Measurements from ENCODE around the gene FCAMR.

Gene FCAMR

GRCh38 chr1:206967096-206967849 lies 3.0 kb downstream of the FCAMR start:
- Histone ChIP-seq H3K36me3 (ENCODE audit: insufficient read depth, insufficient read length, low read length) (no peaks in the 10 kb centered on the region), H3K4me3 (ENCODE audit: insufficient read length, low read depth) (no peak overlapping the region), H3K9me3 (ENCODE audit: insufficient read depth, low read length) (no peaks in the 10 kb centered on the region), H3K4me1 (ENCODE audit: insufficient read depth, insufficient read length) (no peaks in the 10 kb centered on the region), H3K9ac (ENCODE audit: insufficient read length, low read depth) (no peak overlapping the region), H3K27me3 (ENCODE audit: insufficient read depth, insufficient read length) (no peaks in the 10 kb centered on the region)
- no peak for DNase-seq (ENCODE audit: low read depth, low spot score)
- TF ChIP-seq ZNF274 (IDR thresholded peaks at IDR 0.05; ENCODE audit: low read depth, low read length) (no peak), YY1 (IDR thresholded peaks at IDR 0.05; ENCODE audit: insufficient read depth, insufficient read length) (no peak), SUZ12 (IDR thresholded peaks at IDR 0.05; ENCODE audit: extremely low read depth, insufficient read depth, insufficient read length) (no peak)

GRCh38 chr1:206965781-206966180 lies 4.5 kb downstream of the FCAMR start:
- H3K36me3 ChIP-seq (ENCODE audit: insufficient read depth, insufficient read length, low read length), result no peaks in the 10 kb centered on the region
- DNase-seq (ENCODE audit: low read depth, low spot score), result no peak
- no peaks in the 10 kb centered on the region for H3K27me3 ChIP-seq (ENCODE audit: insufficient read depth, insufficient read length)
- no peak overlapping the region for H3K9ac ChIP-seq (ENCODE audit: insufficient read length, low read depth)
- TF ChIP-seq ZNF274 (IDR thresholded peaks at IDR 0.05; ENCODE audit: low read depth, low read length) (no peak), SUZ12 (IDR thresholded peaks at IDR 0.05; ENCODE audit: extremely low read depth, insufficient read depth, insufficient read length) (no peak), YY1 (IDR thresholded peaks at IDR 0.05; ENCODE audit: insufficient read depth, insufficient read length) (no peak)
- H3K4me3 ChIP-seq (ENCODE audit: insufficient read length, low read depth), result no peak overlapping the region
- no peaks in the 10 kb centered on the region for H3K9me3 ChIP-seq (ENCODE audit: insufficient read depth, low read length)
- H3K4me1 ChIP-seq (ENCODE audit: insufficient read depth, insufficient read length), result no peaks in the 10 kb centered on the region

DNA sequence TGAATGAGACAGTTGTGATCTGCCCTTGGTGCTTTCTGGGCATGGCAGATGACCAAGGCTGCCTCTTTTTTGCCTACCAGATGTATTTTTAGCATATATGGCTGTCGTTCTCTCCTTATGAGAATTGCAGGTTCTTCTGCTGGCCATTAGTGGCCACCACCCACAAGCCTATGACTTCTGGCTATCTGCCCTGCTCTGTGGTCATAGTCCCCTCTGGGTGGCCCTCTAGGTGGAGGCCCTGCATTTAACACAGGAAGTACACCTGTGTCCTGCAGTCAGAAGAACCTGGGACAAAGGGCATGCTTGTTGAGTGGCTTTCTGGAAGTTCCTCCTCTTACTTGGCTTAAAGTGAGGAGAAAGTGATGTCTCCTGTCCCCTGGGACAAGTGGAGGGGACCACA lies 6.5 kb downstream of the FCAMR start:
- Histone ChIP-seq H3K4me3 (ENCODE audit: insufficient read length, low read depth) (no peak overlapping the region), H3K9me3 (ENCODE audit: insufficient read depth, low read length) (no peaks in the 10 kb centered on the region), H3K9ac (ENCODE audit: insufficient read length, low read depth) (no peak overlapping the region), H3K4me1 (ENCODE audit: insufficient read depth, insufficient read length) (no peaks in the 10 kb centered on the region), H3K27me3 (ENCODE audit: insufficient read depth, insufficient read length) (no peaks in the 10 kb centered on the region), H3K36me3 (ENCODE audit: insufficient read depth, insufficient read length, low read length) (no peaks in the 10 kb centered on the region)
- no peak for DNase-seq (ENCODE audit: low read depth, low spot score)
- TF ChIP-seq ZNF274 (IDR thresholded peaks at IDR 0.05; ENCODE audit: low read depth, low read length), result no peak
- no peak for TF ChIP-seq YY1 (IDR thresholded peaks at IDR 0.05; ENCODE audit: insufficient read depth, insufficient read length)
- TF ChIP-seq SUZ12 (IDR thresholded peaks at IDR 0.05; ENCODE audit: extremely low read depth, insufficient read depth, insufficient read length), result no peak

GRCh38 chr1:206963119-206963712 lies 7.0 kb downstream of the FCAMR start:
- Histone ChIP-seq H3K27me3 (ENCODE audit: insufficient read depth, insufficient read length) (no peaks in the 10 kb centered on the region), H3K9me3 (ENCODE audit: insufficient read depth, low read length) (no peaks in the 10 kb centered on the region), H3K36me3 (ENCODE audit: insufficient read depth, insufficient read length, low read length) (no peaks in the 10 kb centered on the region), H3K4me1 (ENCODE audit: insufficient read depth, insufficient read length) (no peaks in the 10 kb centered on the region), H3K9ac (ENCODE audit: insufficient read length, low read depth) (no peak overlapping the region), H3K4me3 (ENCODE audit: insufficient read length, low read depth) (no peak overlapping the region)
- TF ChIP-seq ZNF274 (IDR thresholded peaks at IDR 0.05; ENCODE audit: low read depth, low read length), result no peak
- TF ChIP-seq YY1 (IDR thresholded peaks at IDR 0.05; ENCODE audit: insufficient read depth, insufficient read length), result no peak
- TF ChIP-seq SUZ12 (IDR thresholded peaks at IDR 0.05; ENCODE audit: extremely low read depth, insufficient read depth, insufficient read length), result no peak
- no peak for DNase-seq (ENCODE audit: low read depth, low spot score)

GRCh38 chr1:206962272-206962671 lies 8.0 kb downstream of the FCAMR start:
- no peak for DNase-seq (ENCODE audit: low read depth, low spot score)
- no peak overlapping the region for H3K4me3 ChIP-seq (ENCODE audit: insufficient read length, low read depth)
- H3K9ac ChIP-seq (ENCODE audit: insufficient read length, low read depth), result no peak overlapping the region
- no peaks in the 10 kb centered on the region for H3K4me1 ChIP-seq (ENCODE audit: insufficient read depth, insufficient read length)
- no peaks in the 10 kb centered on the region for H3K27me3 ChIP-seq (ENCODE audit: insufficient read depth, insufficient read length)
- H3K36me3 ChIP-seq (ENCODE audit: insufficient read depth, insufficient read length, low read length), result no peaks in the 10 kb centered on the region
- TF ChIP-seq YY1 (IDR thresholded peaks at IDR 0.05; ENCODE audit: insufficient read depth, insufficient read length), result no peak
- no peak for TF ChIP-seq ZNF274 (IDR thresholded peaks at IDR 0.05; ENCODE audit: low read depth, low read length)
- TF ChIP-seq SUZ12 (IDR thresholded peaks at IDR 0.05; ENCODE audit: extremely low read depth, insufficient read depth, insufficient read length), result no peak
- no peaks in the 10 kb centered on the region for H3K9me3 ChIP-seq (ENCODE audit: insufficient read depth, low read length)

GRCh38 chr1:206961668-206962067 lies 8.6 kb downstream of the FCAMR start:
- peaks cover under 1% of the 10 kb centered on the region for H3K27me3 ChIP-seq (ENCODE audit: insufficient read depth, insufficient read length)
- H3K4me3 ChIP-seq (ENCODE audit: insufficient read length, low read depth), result no peak overlapping the region
- H3K36me3 ChIP-seq (ENCODE audit: insufficient read depth, insufficient read length, low read length), result no peaks in the 10 kb centered on the region
- TF ChIP-seq ZNF274 (IDR thresholded peaks at IDR 0.05; ENCODE audit: low read depth, low read length) (no peak), SUZ12 (IDR thresholded peaks at IDR 0.05; ENCODE audit: extremely low read depth, insufficient read depth, insufficient read length) (no peak), YY1 (IDR thresholded peaks at IDR 0.05; ENCODE audit: insufficient read depth, insufficient read length) (no peak)
- H3K9me3 ChIP-seq (ENCODE audit: insufficient read depth, low read length), result no peaks in the 10 kb centered on the region
- no peak for DNase-seq (ENCODE audit: low read depth, low spot score)
- H3K4me1 ChIP-seq (ENCODE audit: insufficient read depth, insufficient read length), result no peaks in the 10 kb centered on the region
- no peak overlapping the region for H3K9ac ChIP-seq (ENCODE audit: insufficient read length, low read depth)

GRCh38 chr1:206960676-206961386 lies 9.4 kb downstream of the FCAMR start:
- Histone ChIP-seq H3K27me3 (ENCODE audit: insufficient read depth, insufficient read length) (peaks cover 4% of the 10 kb centered on the region), H3K4me1 (ENCODE audit: insufficient read depth, insufficient read length) (no peaks in the 10 kb centered on the region), H3K4me3 (ENCODE audit: insufficient read length, low read depth) (no peak overlapping the region), H3K36me3 (ENCODE audit: insufficient read depth, insufficient read length, low read length) (no peaks in the 10 kb centered on the region), H3K9me3 (ENCODE audit: insufficient read depth, low read length) (no peaks in the 10 kb centered on the region), H3K9ac (ENCODE audit: insufficient read length, low read depth) (no peak overlapping the region)
- TF ChIP-seq YY1 (IDR thresholded peaks at IDR 0.05; ENCODE audit: insufficient read depth, insufficient read length) (no peak), SUZ12 (IDR thresholded peaks at IDR 0.05; ENCODE audit: extremely low read depth, insufficient read depth, insufficient read length) (no peak), ZNF274 (IDR thresholded peaks at IDR 0.05; ENCODE audit: low read depth, low read length) (no peak)
- no peak for DNase-seq (ENCODE audit: low read depth, low spot score)

Data from NT2/D1 (cell line).